ENCODE measurements around the gene DTD1.

- TF ChIP-seq GATA2 (IDR thresholded peaks at IDR 0.05; ENCODE audit: low read depth, low read length), result no peak
- no peak for TF ChIP-seq GATA3 (IDR thresholded peaks at IDR 0.05; ENCODE audit: low read depth, low read length)
Measured at GRCh38 chr20:18543216-18543615, 44.6 kb upstream of the DTD1 start.
